Tibial nerve (tissue), 3 donors: ENCODE results near the gene NUTM1.

ENCODE experiments used
- CTCF ChIP-seq, 5 experiments: fragments of 200-600 bp in 3 of 5; fragments of 450-650 bp in 2 of 5; sonication (generic) in 3 of 5; IDR thresholded peaks; one replicate each; pipeline ENCODE4 v1.5.1; 2016 to 2019; ENCODE audit warnings: antibody characterized with exemption in 5 of 5, mild to moderate bottlenecking in 3 of 5, moderate library complexity in 2 of 5
- POLR2A ChIP-seq, 2 donors: fragments of 450-650 bp; IDR thresholded peaks; one replicate each; pipeline ENCODE4 v1.6.1; 2017; ENCODE audit warnings: antibody characterized with exemption in 2 of 2, mild to moderate bottlenecking in 2 of 2, moderate library complexity in 2 of 2

- TF ChIP-seq CTCF (IDR thresholded peaks at IDR 0.05) = no peak
- no peak for TF ChIP-seq POLR2A (IDR thresholded peaks at IDR 0.05)
Observed at GRCh38 chr15:34362047-34362773, 19.1 kb downstream of the NUTM1 start.
